KOPT-K1 (cell line): Measurements from ENCODE around the gene ALDH18A1.

Experiments
- H3K27ac ChIP-seq: fragments of 200-600 bp; sonication (generic); 2 replicates; pipeline ENCODE4 v1.5.1; 2016; ENCODE audit warnings: antibody characterized with exemption, mild to moderate bottlenecking, low read depth, low read length; ENCODE audit not compliant: poor library complexity, severe bottlenecking
- H3K36me3 ChIP-seq: fragments of 200-600 bp; sonication (generic); 2 replicates; pipeline ENCODE4 v1.5.1; 2017; ENCODE audit warnings: antibody characterized with exemption, mild to moderate bottlenecking, low read length, moderate library complexity; ENCODE audit not compliant: insufficient read depth
- H3K9me3 ChIP-seq: fragments of 200-600 bp; sonication (generic); 2 replicates; pipeline ENCODE4 v1.5.1; 2017; ENCODE audit warnings: antibody characterized with exemption, low read length, mild to moderate bottlenecking; ENCODE audit not compliant: insufficient read depth, poor library complexity, severe bottlenecking

The ALDH18A1 gene

DNA sequence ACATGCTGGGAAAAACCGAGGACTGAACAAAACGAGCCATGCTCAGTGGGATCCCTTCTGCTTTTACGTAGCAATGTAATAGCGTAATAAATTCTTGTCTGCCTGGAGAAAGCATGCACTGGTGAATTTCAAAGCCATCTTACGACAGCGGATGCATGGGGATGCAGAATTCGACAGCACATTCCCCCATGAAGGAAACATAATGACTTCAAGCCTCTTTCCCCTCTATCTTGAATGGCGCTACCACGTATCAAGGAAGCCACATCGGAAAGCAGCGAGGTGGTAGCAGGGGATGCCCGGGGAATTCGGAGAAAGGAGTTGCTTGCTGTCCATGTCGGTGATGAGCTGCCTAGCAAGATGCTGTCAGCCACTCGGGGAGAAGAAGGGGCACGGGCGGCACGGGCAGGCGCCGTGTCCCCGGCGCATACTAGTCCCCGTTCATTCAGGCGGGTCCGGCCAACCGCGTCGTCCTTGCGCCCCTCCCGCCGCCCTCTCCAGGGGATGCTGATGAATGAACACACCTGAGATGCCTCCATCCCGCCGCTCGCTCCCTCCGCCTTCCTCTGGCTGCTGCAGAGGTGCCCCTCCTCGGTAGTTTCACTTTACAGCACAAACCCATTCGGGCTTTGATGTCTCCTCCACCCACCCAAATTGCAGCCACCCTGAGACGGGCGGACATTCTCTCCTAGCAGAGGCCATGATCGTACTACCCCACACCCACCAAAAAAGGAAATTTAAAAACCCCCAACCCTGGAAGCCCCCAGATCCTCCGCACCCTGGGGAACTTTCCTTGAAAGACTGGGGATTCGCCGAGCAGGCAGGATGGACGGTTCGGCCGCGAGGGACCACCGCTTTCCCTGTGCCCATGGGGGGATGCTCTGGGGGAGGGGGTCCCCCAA, 96.0 kb downstream of the ALDH18A1 start:
- H3K36me3 ChIP-seq, result no peaks in the 10 kb centered on the region
- no peak overlapping the region for H3K27ac ChIP-seq
- H3K9me3 ChIP-seq, result no peaks in the 10 kb centered on the region

DNA sequence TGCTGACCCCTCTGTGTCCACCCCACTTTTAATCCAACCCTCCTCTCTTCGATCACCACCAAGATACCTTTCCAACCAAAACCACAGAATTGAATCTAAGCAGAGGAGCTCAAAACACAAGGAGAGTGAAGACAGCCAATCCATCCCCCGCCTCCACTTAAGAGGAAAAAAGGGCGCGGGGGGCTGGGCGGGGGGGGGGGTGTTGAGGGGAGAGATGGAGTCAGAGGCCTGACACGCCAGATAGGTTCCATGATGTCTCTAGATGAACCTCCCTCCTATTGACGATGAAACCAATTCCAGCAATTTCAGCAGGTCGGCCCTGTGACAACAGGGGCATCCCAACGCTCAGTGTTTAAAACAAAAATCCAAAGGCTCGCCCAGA, 96.6 kb downstream of the ALDH18A1 start:
- no peaks in the 10 kb centered on the region for H3K9me3 ChIP-seq
- no peaks in the 10 kb centered on the region for H3K36me3 ChIP-seq
- no peak overlapping the region for H3K27ac ChIP-seq

GRCh38 chr10:95559471-95559870, 97.0 kb downstream of the ALDH18A1 start:
- Histone ChIP-seq H3K27ac (no peak overlapping the region), H3K36me3 (no peaks in the 10 kb centered on the region), H3K9me3 (no peaks in the 10 kb centered on the region)

DNA sequence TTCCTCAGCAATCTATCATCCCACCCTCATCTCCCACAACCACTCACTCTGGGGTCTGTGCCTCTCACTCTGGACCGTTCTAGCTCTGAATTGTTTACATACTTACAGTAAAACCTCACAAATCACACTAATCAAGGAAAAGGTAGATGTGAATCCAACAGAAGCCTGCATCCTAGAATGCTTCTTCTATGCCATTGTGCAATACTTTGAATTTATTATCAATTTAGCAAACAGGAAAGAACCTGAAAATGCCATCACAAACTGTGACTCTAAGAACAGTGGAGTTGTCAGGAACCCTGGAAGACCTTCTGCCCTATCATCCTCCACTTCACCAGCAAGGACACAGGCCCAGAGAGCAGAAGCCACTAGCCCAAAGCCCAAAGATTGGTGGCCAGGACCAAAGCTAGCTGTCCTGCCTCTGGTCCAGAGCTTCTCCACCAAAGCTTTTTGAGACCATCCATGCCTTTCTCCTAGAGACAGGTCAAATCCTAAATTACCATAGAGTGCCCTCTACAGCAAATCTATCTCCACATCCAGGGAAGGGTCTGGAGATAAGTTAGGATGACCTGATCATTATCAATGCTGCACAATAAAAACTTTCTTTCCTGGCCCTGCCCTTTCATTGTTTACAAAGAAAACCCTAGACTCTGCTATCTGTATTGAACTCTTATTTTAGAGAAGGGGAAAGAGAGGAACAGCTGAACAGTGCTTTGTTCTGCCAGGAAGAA, 97.8 kb downstream of the ALDH18A1 start:
- Histone ChIP-seq H3K9me3 (no peaks in the 10 kb centered on the region), H3K36me3 (no peaks in the 10 kb centered on the region), H3K27ac (no peak overlapping the region)

DNA sequence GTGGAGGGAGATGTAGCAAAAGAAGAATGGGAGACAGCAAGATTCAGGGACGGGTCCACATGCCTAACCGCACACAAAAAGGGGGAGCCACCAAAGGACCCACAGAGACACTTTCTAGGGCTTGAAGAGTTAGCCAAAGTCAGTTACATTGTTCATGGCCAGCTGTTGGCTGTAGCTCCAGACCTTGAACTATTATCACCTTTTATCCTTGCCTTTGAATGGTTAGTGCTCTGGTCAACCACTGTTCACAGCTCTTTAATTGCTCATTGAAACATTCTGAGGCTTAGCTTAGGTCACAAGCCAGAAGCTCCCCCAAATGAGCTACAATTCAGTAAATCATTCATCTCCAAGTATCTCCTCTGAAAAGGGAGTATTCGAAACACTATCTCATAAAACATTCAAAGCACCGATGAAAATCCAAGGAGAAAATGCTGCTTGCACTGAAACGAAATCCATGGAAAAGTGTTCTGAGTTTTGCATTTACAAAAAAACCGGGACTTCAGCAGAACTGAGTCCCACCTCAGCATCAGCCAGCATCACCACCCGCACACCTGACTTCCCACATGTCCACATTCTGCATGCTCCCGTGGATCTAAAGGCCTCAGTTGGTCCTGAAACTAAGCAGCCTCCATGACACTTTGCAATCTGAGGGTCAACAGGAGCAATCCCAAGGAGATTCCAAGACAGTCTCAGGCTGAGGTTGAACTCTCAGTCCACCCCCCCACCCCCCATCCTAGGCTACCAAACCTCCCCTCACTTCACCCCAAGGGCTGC, 99.3 kb downstream of the ALDH18A1 start:
- Histone ChIP-seq H3K36me3 (no peaks in the 10 kb centered on the region), H3K9me3 (no peaks in the 10 kb centered on the region), H3K27ac (no peak overlapping the region)
